ENCODE results near the gene COQ10A. TPM values are rescaled to one million over a fixed set of nuclear protein-coding genes. Genes with fewer than 3 reads are reported as not detected.
A peak's percentile ranks its signal among the peaks of the same experiment; 100 is the strongest.

Gene COQ10A
- total and polyA plus RNA-seq, 9 of the 15 experiments (the other 6 are each of a cell fraction or from before 2014, with no cell fraction given): 3.1 to 26.4 (median 12.7) TPM

- no peak for TF ChIP-seq ZNF695 (CRISPR knock-in tag; IDR thresholded peaks at IDR 0.05)
- no peak for TF ChIP-seq ZNF785 (CRISPR knock-in tag; IDR thresholded peaks at IDR 0.05)
- peak in 1 of 2 experiments; percentile 83; a peak in 3 of 4 replicates for TF ChIP-seq HDAC1 (IDR thresholded peaks at IDR 0.05)
- no peak for TF ChIP-seq KDM2B (CRISPR knock-in tag; IDR thresholded peaks at IDR 0.05)
- 0 out of 2 replicates have a peak, but pooled peaks have one; percentile 60 for TF ChIP-seq ZBTB49 (CRISPR knock-in tag; IDR thresholded peaks at IDR 0.05; ENCODE audit: borderline replicate concordance)
- no peak for TF ChIP-seq HOMEZ (CRISPR knock-in tag; IDR thresholded peaks at IDR 0.05)
- no peak for TF ChIP-seq ATF2 (CRISPR knock-in tag; IDR thresholded peaks at IDR 0.05)
- TF ChIP-seq AFF4 (CRISPR knock-in tag; IDR thresholded peaks at IDR 0.05): no peak; the same call in 1 of the 2 replicates
- TF ChIP-seq PURB (CRISPR knock-in tag; IDR thresholded peaks at IDR 0.05; ENCODE audit: low read depth): no peak
- peak; percentile 11 to 35 for TF ChIP-seq E2F6 (IDR thresholded peaks at IDR 0.05; ENCODE audit: borderline replicate concordance in 1 of 2, extremely low read depth in 1 of 2, insufficient read depth in 1 of 2, insufficient read length in 1 of 2, low read depth in 1 of 2, low read length in 1 of 2, poor library complexity in 1 of 2, severe bottlenecking in 1 of 2)
- no peak for TF ChIP-seq GABPB2 (CRISPR knock-in tag; conservative IDR thresholded peaks at IDR 0.05)
- no peak for TF ChIP-seq ZNF583 (CRISPR knock-in tag; IDR thresholded peaks at IDR 0.05)
- peak; percentile 49 for TF ChIP-seq SOX6 (IDR thresholded peaks at IDR 0.05)
- TF ChIP-seq NFIX (CRISPR knock-in tag; IDR thresholded peaks at IDR 0.05; ENCODE audit: low read depth): no peak
- no peak for TF ChIP-seq SETDB1 (IDR thresholded peaks at IDR 0.05; ENCODE audit: low read length)
- TF ChIP-seq MEF2D (tag; conservative IDR thresholded peaks at IDR 0.05; ENCODE audit: low read depth): 0 out of 2 replicates have a peak, but pooled peaks have one; percentile 39
These were observed 34.1 kb downstream of the COQ10A start (continued) for GRCh38 chr12:56300644-56301464.

Data from K562 (cell line).